AG04449 (cell line): Measurements from ENCODE around the gene LRP1B.

Source experiments
- CTCF ChIA-PET: fragments of 350-600 bp; formaldehyde crosslinking; extraction: SDS; loops from one replicate; lab custom pipeline; 2021; ENCODE audit warnings: antibody characterized with exemption; lab: Yijun Ruan, JAX
- POLR2A ChIA-PET: fragments of 400-600, 350-600 bp; formaldehyde crosslinking; extraction: SDS; loops from one replicate; lab custom pipeline; 2020; ENCODE audit warnings: antibody characterized with exemption, inconsistent platforms; lab: Yijun Ruan, JAX
- DNase-seq: peaks from one replicate; pipeline ENCODE4 v3.0.0-alpha.2; 2010; ENCODE audit warnings: low read depth, low spot score
- H3K4me3 ChIP-seq: 2 replicates; pipeline ENCODE4 v1.5.1; 2011; ENCODE audit warnings: low read depth, mild to moderate bottlenecking, control low read depth, low read length
- TF ChIP-seq, protein P1 (sequence below): IDR thresholded peaks from one replicate; pipeline ENCODE4 v1.5.1; 2011; ENCODE audit warnings: mild to moderate bottlenecking, moderate library complexity, low read length, control low read depth, inconsistent platforms; ENCODE audit not compliant: insufficient read depth; ENCODE audit errors: missing control alignments

Gene LRP1B

DNA sequence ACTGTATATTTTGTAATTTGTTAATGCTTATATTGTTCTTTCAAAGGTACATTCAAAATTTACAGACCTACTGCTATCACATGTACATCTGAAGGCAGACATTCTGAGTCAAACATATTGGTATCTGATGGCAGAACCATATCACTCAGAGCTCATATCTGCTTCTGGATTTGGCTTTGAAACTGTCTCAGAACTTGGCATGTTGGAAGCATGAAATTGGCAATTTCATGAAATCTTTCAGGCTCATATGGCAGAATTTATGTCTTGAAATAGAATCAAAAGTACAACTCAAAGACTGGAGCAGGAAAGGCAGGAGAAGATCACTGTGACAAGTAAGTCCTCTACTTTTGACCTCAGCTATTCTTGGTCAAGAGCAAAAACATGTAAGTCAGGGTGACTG, 202.3 kb downstream of the LRP1B start:
- ChIA-PET POLR2A (no interaction called here), CTCF (interaction anchor here (0.6 kb wide), 1 partner anchor 16 kb away, joined by 3 read pairs; no protein-coding TSS in a partner anchor)
- TF ChIP-seq, protein P1, sequence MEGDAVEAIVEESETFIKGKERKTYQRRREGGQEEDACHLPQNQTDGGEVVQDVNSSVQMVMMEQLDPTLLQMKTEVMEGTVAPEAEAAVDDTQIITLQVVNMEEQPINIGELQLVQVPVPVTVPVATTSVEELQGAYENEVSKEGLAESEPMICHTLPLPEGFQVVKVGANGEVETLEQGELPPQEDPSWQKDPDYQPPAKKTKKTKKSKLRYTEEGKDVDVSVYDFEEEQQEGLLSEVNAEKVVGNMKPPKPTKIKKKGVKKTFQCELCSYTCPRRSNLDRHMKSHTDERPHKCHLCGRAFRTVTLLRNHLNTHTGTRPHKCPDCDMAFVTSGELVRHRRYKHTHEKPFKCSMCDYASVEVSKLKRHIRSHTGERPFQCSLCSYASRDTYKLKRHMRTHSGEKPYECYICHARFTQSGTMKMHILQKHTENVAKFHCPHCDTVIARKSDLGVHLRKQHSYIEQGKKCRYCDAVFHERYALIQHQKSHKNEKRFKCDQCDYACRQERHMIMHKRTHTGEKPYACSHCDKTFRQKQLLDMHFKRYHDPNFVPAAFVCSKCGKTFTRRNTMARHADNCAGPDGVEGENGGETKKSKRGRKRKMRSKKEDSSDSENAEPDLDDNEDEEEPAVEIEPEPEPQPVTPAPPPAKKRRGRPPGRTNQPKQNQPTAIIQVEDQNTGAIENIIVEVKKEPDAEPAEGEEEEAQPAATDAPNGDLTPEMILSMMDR = no peak
- H3K4me3 ChIP-seq = no peak overlapping the region
- DNase-seq = no peak

DNA sequence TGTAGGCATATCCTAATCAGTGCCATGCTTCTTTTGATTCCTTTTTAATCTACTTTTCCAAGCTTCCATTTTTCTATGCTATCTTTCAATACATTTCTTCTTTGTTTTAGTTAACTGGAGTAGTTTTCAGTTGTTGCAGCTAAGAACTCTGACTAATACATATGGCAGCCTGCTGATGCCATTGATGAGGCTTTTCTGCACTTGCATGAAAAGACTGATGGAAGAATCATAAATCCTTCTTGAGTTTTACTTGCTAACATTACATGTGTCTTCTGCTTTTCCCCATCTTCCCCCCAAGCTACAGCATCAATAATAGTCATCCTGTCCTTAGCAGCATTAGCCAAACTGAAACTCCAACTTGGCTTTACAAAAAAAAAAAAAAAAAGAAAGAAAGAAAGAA, 203.3 kb downstream of the LRP1B start:
- DNase-seq = no peak
- POLR2A ChIA-PET = no interaction called here
- TF ChIP-seq, protein P1 = no peak
- H3K4me3 ChIP-seq = no peak overlapping the region
- CTCF ChIA-PET = no interaction called here

DNA sequence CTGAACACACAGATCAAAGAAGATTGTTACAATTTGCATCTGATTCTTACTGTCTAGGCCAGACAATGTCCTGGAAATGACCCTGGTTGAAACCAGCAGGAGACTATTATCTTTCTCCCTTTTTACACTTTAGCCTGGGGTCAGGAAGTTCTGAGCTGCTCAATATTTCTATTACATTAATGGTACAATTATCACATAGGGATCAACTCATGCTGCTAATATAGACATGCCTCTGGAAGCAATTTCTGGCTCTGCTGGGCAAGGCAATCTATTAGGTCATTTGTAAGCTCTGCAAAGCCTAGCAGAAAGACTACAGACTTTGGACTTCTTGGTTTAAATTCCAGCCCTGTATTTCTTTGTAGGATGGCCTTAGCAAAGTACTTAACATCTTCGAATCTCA, 205.3 kb downstream of the LRP1B start:
- no peak for DNase-seq
- POLR2A ChIA-PET = interaction anchor here (0.6 kb wide), 1 partner anchor 18 kb away, joined by 3 read pairs; no protein-coding TSS in a partner anchor
- no peak overlapping the region for H3K4me3 ChIP-seq
- CTCF ChIA-PET = no interaction called here
- TF ChIP-seq, protein P1 = no peak

DNA sequence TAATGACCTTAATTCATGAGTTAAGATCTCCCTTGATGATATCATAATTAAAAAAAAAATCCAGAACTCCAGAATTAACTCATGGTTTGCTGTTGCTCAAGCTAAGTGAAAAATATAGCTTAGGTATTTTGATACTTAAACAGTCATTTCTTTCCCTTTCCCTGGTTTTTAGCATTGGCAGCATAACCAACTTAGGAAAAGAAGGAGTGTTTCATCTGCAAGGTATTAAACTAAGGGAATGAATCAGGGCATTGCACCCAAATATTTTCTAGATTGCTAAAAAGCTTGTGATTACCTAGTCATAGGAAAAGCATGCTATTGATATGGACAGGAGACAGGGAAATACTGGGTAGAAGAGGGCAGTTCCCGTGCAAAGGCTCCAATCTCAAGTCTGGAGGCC, 207.2 kb downstream of the LRP1B start:
- CTCF ChIA-PET = no interaction called here
- TF ChIP-seq, protein P1 = no peak
- POLR2A ChIA-PET = no interaction called here
- H3K4me3 ChIP-seq = no peak overlapping the region
- peak; percentile 7 for DNase-seq

DNA sequence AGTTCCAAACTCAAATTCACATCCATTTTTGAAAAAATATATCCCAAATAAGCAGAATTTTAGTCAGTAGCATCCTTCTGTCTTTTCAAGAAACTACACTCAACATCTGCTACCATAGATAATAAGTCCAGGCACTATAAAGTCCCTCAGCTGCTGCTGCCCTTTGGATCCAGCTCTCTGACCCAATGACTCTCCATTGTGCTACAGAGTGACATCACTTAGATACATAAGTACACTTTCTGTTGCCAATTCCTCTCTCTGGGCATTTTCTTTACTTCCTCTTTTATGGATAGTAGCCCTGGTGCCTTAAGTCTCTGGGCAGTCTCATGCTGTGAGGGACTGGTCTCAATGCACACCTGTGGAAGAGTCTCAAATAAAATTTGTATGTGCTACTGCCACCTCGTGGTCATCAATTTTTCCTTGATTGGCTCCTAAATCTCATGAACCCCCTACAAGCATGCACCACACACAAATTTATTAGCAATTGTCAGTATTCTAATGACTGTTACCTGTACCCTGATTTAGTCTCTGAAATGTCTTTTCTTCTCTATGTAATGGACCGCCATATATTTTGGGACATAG, 219.2 kb downstream of the LRP1B start:
- H3K4me3 ChIP-seq = no peak overlapping the region
- no peak for DNase-seq
- CTCF ChIA-PET = interaction anchor here (0.9 kb wide), 2 partner anchors 17 to 29 kb away, joined by 3 read pairs; no protein-coding TSS in a partner anchor
- TF ChIP-seq, protein P1 = peak; percentile 16
- POLR2A ChIA-PET = no interaction called here

DNA sequence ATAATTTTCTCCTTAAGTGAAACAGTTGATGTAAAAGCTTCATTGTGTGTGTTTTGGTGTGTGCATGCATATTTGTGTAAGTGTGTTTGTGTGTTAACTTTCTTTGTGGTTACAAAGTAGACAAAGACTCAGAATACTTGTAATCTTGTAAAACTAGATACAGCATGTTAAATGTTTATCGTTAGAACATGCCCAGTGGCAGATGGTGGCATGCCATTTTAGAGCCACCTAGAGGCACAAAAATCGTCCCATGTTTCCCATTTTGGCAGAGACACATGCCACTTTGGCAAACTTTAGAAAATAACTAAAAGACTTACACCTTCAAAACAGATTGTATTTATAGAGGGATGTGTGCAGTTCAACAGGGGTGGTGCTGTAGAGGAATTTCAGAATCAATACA, 224.1 kb downstream of the LRP1B start:
- no peak for DNase-seq
- POLR2A ChIA-PET = no interaction called here
- TF ChIP-seq, protein P1 = no peak
- H3K4me3 ChIP-seq = no peak overlapping the region
- CTCF ChIA-PET = no interaction called here
